NCI-H345 treated with DMSO at 0.1 percent for 48 hours (cell line): ENCODE results near the gene SLC6A8.

Experiments
- DNase-seq: peaks from one replicate; lab custom pipeline; 2025; ENCODE audit not compliant: unreplicated experiment; lab: John Stamatoyannopoulos, UW

SLC6A8 gene

DNA sequence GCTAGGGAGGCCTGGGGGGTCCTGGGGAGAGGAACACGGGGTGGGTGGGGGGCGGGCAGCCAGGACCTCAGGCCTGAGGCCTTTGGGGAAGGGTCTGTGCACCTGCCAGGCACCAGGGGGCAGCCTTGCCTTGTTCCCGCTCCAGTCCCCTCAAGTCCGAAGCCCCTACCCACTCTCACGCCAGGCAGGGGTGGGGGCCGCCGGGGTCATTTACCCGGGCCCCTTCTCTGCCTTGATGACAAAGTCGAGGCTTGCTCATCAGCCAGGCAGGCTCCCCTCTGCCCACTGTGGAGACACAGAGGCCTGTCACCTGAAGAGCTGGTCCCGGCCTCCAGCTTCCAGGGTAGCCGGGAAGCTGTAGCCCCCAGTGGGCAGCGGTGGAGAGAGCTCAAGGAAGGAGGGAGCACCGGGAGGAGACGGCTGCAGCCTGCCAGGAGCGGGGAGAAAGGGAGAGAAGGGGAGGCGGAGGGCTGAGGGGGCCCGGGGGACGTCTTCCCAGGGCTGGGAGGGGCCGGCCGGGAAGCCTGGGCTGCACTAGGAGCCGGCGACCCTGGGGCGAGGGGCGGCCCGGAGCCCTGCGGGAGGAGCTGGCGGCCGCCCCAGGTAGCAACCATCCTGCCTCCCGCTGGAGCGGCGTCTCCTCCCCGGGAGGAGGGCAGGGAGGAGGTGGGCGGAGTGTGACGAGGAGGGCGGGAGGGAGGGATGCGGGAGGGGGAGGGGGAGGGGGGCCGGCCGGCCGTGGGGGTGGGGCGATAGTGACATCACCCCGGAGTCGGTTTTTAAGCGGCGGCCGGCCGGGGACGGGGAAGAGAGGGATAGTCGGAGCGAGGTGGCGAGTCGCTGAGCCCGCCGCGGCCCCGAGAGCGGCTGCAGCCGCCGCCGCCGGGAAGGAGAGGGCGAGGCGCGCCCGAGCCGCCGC is at the start of gene SLC6A8:
Gene SLC6A8 (plus strand): TSS at position 806 of the 919 bp plus-strand sequence. CDS start 649 bp downstream, outside the sequence.
- peak; percentile 23 for DNase-seq

DNA sequence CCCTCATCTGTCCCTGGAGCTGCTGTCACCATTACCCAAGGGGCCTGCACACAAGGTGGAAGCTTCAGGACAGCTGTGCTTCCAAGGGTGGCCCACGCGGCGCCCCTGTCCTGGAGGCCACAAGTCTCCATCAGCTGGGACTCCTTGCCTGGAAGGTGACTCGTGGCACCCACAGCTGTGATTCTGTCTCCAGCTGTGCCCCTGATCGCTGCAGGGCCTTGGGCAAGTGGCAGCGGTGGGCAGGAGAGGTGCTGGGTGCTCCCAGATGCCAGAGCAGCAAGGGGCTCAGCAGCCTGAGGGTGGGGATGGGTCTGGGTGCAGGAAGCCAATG is 49.7 kb upstream of the SLC6A8 start:
- DNase-seq = no peak

DNA sequence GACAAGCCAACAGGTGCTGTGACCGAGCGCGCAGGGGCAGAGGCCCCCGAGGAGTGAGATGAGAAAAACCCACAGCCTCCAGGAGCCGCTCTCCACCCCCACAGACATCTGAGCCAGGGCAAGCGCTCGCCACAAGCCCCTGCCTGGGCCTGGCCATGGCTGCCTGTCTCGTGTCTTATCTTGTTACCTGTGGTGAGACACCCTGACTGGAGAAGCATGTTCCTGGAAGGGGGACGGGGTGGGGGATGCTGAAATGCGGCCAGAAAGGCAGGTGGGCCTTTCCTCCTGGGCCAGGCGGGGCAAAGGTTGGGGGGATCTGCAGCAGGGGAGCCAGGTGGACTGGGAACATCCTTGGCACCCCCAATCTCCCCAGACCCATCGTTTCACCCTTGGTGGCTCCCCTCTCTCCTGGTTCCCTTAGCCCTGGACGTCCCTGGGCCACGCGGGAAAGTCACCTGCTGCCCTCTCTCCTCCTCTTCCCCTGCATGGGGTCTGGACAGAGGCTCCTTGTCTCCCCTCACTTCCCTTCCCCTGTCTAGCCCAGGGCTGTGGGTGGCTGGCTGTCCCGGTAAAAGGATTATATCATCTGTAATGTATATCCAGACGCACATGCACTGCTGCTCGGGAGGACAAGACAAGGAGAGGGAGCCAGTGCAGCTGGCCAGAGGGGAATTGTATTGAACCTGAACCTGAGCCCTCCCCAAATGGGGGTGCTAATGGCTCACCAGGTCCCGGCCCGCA is 49.1 kb upstream of the SLC6A8 start:
- DNase-seq = no peak

DNA sequence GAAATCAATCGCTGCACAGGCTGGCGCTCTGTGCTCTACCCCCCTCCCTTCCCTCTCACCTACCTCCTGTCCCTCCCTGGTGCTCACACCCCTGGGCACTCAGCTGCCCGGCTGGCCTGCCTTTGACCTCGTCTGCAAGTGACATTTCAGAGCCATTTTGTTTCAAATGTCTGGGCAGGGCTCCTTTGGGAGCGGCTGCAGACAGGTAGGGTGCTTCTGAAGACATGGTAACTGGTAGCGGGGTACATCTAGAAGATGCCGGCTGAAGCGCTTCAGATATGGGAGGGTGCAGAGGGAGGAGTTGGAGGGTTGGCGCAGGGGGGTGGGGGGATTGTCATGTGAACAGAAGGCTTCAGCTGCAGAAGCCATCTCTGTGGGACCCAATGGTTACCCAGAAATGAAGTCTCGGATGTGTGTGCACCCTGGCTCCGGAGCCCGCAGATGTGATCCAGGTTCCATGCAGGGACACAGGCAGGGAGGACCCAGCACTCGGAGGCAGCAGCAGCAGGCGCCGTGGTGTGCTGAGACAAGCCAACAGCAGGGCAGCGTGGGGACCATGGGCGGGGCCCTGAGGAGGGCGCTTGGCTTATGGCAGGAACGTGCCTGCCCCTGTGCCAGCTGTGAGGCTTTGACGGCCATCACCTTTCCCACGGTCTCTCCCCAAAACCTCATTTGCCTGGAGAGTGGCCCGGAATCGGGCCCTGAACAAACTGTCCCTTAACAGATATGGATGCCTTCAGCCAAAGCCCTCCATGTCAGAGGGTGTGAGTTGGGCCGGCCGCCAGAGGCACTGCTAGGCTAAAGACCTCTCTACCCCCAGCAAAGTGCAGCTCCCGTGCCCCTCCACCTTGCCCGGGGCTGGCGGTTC is 48.3 kb upstream of the SLC6A8 start:
- DNase-seq = no peak

DNA sequence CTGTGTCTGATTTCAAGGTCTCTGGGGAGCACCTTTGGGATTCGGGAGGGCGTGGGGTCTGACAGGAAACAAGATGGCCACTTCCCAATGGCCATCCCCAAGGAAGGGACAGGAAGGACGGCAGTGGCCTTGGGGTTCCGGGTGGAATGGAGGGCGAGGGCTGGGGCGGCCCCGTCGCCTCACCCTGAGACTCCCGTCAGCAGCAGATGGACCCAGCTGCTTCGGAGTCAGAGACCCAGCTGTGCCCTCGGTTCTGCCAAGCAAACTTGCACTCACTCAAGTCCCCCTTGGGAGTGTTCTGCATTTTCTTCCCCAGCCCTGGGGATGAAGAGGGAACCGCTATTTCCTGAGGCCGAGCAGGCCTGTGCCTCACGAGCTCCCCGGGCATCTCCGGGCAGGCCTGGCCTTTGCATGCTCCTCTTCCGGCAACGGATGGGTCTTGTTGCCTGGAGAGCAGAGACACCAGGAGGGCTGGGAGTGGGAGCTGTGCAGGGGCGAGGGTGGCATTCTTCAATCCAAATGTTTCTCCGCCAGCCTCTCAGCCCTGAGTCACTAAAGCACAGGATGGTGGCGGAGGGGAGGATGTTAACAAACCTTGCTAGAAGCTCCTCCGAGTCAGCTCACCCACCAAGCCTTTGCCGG is 47.6 kb upstream of the SLC6A8 start:
- DNase-seq = no peak

DNA sequence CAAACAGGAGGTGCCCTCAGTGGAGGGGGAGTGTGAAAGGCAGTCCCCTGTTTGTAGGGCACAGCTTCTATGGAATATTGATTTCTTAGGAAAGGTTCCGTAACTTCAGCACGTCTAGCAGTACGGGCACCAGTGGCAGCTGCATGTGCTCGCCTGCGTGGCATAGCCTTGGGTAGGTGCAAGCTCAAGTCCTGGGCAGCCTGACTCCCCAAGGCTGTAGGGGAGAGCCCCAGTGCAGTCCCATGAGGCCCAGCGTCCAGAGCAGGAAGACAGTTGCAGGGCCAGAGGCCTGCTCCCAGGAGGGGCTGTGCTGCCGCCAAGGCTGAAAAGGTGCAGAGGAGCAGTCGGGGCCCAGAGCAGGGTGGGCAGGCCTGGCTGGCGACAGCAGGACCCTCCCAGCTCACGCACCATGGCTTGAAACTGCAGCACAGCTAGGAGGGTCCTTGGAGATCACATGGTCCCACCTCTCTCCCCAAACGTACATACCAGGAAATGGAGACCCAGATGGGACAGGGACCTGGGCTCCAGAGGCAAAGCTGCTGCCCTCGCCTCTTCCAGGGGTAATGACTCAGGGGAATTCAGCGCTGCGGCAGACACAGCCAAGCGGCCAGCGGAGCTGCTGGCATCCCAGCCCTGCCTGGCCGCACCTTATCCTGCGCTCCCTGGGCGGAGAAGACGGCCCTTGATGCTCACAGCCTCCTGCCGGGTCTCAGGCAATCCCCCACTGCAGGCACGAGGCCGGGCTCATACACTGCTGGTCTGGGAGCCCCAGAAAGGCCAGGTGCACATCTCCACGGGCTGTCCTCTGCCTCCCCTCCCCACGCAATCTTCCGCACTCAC is 46.8 kb upstream of the SLC6A8 start:
- no peak for DNase-seq

DNA sequence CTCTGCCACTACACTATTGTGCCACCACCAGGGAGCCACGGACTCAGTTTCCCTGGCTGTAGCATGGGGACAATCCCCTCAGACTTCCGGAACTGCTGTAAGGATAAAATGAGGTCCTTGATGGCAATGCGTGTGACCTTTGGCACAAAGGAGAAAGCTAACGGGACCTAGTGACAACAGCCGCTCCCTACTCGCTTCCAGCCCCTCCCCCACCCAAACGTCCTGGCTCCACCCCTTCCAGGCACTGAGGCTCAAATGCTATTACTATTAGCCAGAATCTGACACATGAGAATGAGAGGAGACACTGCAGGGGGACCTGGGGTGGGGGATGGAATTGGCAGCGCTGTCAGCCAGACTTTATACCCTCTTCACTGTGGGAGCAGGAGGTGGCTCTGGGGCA is 46.1 kb upstream of the SLC6A8 start:
- DNase-seq = no peak

DNA sequence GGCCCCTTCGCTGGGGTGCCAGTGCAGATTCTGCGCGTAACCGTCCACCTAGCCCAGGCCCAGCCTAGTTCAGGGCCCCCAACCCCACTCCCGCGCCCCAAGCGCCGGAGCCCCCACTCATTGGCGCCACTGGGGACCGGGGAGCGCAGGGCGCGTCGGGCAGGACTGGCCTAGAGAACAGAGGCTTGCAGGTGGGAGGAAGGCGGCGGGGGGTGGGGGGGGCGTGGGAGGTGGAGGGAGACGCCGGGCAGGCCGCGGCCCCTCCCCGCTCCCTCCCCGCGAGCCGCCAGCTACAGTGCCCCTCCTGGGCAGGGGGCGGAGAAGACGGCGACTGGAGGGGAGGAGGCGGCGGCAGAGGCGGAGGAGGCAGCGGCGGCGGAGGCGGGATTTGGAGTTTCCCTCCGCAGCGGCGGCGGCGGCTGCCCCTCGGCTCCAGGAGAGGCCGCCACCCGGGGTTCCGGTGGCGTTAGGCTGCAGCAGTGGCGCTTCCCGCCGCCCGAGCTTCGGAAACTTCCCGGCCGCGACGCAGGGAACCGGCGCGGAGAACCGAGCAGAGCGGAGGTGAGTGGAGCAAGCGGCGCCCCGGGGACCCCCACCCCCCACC is 45.6 kb upstream of the SLC6A8 start:
- DNase-seq = no peak

DNA sequence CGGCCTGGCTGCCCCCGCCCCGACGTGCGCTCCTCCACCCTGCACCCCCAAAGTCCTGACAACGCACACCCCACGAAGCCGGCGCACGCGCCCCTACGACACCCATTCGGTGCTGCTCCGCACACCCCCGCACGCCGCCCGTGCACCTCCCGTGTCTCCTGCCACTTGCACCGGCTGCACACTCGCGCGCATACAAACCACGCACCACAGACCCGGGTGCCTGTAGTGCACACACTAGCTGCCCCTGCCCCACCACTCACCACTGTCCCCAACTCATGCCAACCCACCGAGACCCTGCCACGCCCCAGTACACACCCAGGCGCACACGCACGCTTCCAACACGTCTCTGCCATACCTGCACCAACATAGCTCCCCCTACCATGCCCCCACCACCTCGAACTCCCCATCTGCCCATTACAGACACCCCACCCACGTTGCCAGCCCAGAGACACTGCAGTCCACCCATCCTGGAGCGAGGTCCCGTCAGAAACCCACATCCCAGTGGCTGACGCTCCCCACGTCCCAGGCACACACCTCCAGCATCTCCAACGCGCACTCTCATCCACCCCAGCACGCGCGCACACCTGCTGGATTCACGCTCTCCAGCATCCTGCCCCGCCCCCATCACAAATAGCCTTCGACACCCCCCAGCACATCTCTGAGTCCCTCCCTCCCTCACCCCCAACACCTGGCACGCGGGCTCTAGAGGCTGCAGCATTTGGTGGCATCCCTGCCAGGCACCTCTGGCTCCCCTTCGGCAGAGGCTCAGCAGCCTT is 44.9 kb upstream of the SLC6A8 start:
- DNase-seq = no peak

DNA sequence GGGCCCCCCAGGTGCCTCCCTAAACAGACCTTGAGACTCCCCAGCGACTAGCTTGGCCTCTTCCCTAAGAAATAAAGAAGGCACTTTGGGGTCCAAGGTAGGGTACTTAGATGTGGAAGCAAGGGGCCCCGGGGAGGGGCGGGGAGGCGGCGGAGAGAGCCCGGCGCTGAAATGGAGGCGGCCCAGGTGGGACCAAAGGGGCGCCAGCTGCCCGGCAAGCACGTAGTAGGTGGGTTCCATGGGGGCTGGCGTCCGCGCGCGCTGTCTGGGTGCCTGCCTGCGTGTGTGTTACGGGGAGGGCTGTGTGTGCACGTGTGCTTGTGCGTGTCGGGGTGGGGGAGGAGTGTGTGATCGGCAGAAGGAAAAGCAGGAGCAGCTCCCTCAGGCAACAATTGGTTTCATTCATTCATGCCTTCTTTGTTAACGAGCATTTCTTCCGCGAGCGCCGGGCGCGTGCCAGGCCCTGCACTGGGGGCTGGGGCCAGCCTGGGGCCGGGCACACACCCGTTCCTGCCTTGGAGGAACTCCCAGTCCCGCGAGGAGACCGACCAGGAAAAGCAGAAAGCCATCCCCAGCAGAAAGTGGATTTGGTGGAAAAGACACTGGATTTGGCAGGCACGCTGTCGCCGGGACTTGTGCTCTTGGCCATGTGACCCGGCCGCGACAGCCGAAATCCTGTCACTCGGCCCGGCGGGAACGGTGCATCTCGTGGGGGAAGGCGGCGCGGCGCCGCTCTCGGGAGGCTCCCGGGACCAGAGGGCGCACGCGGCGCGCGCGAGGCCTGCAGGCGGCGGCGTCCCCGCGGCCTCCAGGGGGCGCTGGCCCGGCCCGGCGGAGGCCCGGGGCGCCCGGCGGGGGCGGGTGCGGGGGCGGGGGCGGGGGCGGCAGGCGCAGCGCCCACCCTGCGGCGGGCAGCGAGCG is 44.0 kb upstream of the SLC6A8 start:
- no peak for DNase-seq

DNA sequence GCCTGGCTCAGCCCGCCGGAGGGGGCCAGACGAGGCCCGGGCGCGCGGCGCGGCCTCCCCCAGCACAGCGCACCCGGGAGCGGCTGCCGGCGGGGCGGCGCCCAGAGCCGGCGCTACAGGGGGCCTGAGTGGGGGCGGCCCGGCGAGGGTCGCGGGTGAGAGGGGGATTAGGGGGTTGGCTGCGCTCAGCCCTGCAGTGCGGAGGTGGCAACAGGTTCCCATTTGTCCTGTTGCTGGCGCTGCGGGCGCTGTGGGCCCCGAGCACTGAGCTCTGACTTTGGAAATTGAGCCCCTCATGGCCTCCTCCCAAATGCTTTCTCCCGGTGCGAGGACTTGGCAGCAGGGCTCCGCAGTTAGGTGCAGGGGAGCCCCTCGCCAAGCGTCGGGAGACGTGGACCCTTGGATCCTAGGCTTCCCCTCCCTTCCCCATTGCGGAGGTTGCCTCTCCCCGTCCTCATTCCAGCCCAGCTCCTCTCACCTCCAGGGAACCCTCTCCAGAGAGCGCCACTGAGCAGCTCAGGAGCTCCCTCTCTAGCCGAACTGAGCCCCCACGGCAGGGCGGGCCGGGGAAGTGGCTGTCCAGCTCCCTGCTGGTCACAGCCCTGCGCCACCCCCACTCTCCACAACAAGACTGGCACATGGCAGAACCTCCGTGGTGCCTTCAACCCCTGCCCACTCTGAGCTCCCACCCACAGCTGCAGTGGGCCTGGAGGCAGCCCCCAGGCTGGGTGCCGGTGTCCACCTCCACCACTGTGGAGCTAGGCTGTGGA is 43.2 kb upstream of the SLC6A8 start:
- no peak for DNase-seq

DNA sequence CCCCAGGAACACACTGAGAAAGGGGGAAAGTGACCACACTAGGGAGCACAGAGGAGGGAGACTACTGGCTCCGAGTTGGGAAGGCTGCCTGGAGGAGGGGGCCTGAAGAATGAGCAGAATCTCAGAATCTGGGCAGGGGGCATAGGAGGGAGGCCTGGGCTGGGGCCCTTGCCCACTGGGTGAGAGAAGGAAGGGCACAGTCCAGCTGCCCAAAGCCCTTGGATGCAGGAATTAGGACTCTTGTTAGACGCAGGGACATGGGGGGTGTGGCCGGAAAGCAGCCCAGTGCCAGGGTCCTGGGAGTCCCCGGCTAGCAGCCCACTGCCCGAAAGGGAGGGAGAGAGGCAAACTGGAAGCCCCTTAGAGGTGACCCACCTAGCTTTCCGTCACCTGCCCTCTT is 42.6 kb upstream of the SLC6A8 start:
- no peak for DNase-seq

DNA sequence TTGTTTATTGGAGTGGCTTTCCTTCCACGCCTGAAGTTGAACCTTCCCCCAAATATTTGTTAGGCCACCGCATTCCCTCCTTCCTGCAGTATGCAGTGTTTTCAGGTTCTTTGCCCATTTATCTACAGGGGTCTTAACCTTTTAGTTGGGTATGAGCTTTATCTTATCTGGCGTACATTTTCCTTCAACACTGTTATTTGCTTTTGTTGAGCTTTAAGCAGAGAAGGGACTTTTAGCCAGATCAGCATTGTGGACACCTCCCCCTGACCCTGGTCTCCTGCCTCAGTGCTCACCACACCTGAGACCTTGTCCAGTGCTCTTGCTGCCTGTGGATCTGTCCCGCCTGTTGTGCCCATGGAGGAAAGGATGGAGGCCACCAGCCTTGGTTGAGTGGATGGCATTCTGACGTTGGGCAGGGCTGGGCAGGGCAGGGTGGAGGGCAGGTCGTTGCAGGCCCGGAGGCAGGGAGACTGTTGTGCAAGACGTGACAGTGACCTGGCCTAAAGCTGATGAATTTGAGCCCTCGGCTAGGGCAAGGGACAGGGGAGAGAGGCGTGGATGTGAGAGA is 41.7 kb upstream of the SLC6A8 start:
- DNase-seq = no peak

DNA sequence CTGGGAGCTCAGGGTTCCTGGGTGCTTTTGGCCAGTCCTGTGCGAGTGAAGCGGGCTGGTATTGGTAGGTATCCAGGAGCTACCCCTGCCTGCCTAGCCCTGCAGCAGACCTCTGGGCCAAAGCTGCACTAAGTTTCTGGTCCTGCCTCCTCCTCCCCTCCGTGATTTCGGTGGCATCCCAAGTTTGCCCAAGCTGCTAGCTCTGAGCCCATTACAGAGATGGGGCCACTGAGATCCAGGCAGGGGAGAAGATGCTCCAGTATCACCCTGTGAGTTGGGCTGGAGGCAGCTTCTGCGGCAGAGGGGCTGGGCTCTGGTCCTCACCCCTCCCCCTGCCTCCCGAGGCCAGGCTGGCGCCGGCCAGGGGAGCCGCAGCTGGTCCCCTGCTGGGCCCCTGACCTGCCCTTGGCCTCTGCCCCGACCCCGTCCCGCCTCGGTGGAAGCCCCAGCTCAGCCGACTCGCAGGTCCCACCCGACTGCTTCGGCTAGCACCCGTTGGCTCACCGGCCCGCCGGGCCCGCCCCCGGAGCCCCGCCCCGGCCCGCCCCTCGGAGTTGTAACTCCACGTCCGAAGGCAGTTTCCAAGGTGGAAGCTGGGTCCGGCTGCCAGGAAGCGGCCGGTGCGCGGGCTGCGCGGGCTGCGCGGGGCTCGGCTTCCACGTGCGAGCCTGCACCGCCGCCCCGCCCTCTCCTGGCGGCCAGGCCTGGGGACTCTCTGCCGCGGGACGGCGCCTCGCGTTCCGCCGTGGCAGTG is 40.9 kb upstream of the SLC6A8 start, which contains the start of gene DUSP9:
Gene DUSP9 (plus strand): TSS at position 584 of the 754 bp plus-strand sequence. CDS start 751 bp downstream, outside the sequence.
- DNase-seq = no peak

DNA sequence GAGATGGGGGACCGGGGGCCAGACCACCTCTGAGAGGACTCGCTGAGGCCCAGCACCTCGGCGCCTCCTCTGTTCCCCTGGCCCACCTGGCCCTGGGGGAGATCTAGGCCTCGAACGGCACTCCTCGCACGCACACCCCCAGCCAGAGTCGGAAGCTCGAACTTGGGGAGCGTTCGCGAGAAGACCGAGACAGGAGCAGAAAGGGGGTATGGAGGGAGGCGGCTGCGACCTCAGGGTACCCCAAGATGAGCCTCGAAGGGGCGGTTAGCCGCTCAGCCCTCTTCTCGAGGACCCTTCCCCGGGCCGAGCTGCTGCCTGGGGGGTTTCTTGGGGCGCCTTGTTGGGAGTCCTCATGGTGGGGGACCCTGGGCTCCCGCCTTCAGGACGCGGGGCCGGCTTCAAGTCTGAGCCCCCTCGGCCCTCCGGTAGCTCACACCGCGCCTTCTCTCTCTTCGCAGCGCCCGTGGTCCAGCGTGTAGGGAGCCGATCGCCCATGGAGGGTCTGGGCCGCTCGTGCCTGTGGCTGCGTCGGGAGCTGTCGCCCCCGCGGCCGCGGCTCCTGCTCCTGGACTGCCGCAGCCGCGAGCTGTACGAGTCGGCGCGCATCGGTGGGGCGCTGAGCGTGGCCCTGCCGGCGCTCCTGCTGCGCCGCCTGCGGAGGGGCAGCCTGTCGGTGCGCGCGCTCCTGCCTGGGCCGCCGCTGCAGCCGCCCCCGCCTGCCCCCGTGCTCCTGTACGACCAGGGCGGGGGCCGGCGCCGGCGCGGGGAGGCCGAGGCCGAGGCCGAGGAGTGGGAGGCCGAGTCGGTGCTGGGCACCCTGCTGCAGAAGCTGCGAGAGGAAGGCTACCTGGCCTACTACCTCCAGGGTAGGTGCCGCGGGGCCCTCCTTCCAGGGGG is 40.0 kb upstream of the SLC6A8 start:
- DNase-seq = no peak
